HEK293 (cell line): ENCODE data around the gene ZNHIT3.

Experiments
- CTCF ChIP-seq: fragments of 450-650 bp; formaldehyde crosslinking; IDR thresholded peaks from 2 replicates; pipeline ENCODE4 v1.5.1; 2016; ENCODE audit warnings: missing biosample characterization, missing genetic modification characterization
- SP2 ChIP-seq: fragments of 450-650 bp; formaldehyde crosslinking; IDR thresholded peaks from 2 replicates; pipeline ENCODE4 v1.5.1; 2016; ENCODE audit warnings: missing biosample characterization, missing genetic modification characterization
- TCF7L2 ChIP-seq: IDR thresholded peaks from 2 replicates; pipeline ENCODE4 v1.6.1; 2011; ENCODE audit warnings: low read depth, mild to moderate bottlenecking, inconsistent platforms, low read length, moderate library complexity, borderline replicate concordance
- YY1 ChIP-seq: fragments of 450-650 bp; formaldehyde crosslinking; IDR thresholded peaks from 2 replicates; pipeline ENCODE4 v1.5.1; 2018; ENCODE audit warnings: missing biosample characterization, missing genetic modification characterization
- ZBTB20 ChIP-seq: fragments of 450-650 bp; formaldehyde crosslinking; IDR thresholded peaks from 2 replicates; pipeline ENCODE4 v1.5.1; 2016; ENCODE audit warnings: missing biosample characterization, missing genetic modification characterization
- ZNF274 ChIP-seq, 2 experiments: fragments of 200-500 bp in 1 of 2; fragments of 450-650 bp in 1 of 2; sonication (Bioruptor generic) in 1 of 2; formaldehyde crosslinking in 1 of 2; IDR thresholded peaks; 2 replicates each; pipeline versions ENCODE4 v1.5.1 to v1.6.1; 2014 to 2016; ENCODE audit warnings: borderline replicate concordance in 1 of 2, inconsistent platforms in 1 of 2, low read length in 1 of 2, missing biosample characterization in 1 of 2, missing genetic modification characterization in 1 of 2
- ZNF416 ChIP-seq: fragments of 450-650 bp; formaldehyde crosslinking; IDR thresholded peaks from 2 replicates; pipeline ENCODE4 v1.5.1; 2016; ENCODE audit warnings: missing biosample characterization, missing genetic modification characterization
- ZNF549 ChIP-seq: fragments of 450-650 bp; IDR thresholded peaks from 2 replicates; pipeline ENCODE4 v1.5.1; 2018; ENCODE audit warnings: missing biosample characterization, missing genetic modification characterization, mild to moderate bottlenecking, inconsistent platforms, moderate library complexity

GRCh38 chr17:36443777-36444176, 42.7 kb upstream of the ZNHIT3 start:
- TF ChIP-seq CTCF (tag by site-specific recombination) (no peak), ZBTB20 (tag by site-specific recombination) (no peak), YY1 (tag by site-specific recombination) (no peak), ZNF274 (IDR thresholded peaks at IDR 0.05; ENCODE audit: low read length) (no peak), ZNF274 (tag by site-specific recombination; IDR thresholded peaks at IDR 0.05; ENCODE audit: borderline replicate concordance) (no peak), TCF7L2 (no peak), SP2 (no peak), ZNF416 (tag by site-specific recombination) (no peak), ZNF549 (no peak)
